H1 (cell line): ENCODE results near the gene ADM2. TPM values are rescaled to one million over a fixed set of nuclear protein-coding genes. Genes with fewer than 3 reads are reported as not detected.

Source experiments
- BCL11A ChIP-seq, 2 experiments: IDR thresholded peaks; one replicate each; pipeline ENCODE4 v1.6.1; 2011; ENCODE audit warnings: low read depth in 2 of 2, low read length in 2 of 2, mild to moderate bottlenecking in 2 of 2
- EZH2 ChIP-seq: fragments of 200-600 bp; sonication (generic); IDR thresholded peaks from 2 replicates; pipeline ENCODE4 v1.7.1; 2012; ENCODE audit warnings: low read depth, mild to moderate bottlenecking, moderate library complexity, low read length, inconsistent platforms; ENCODE audit not compliant: severe bottlenecking
- RAD21 ChIP-seq, 2 experiments: IDR thresholded peaks in 1 of 2; conservative IDR thresholded peaks in 1 of 2; 2 replicates each; pipeline ENCODE4 v1.6.1; 2011; ENCODE audit warnings: low read depth in 2 of 2, low read length in 2 of 2, improper control_type of control experiment in 1 of 2, inconsistent platforms in 1 of 2, mild to moderate bottlenecking in 1 of 2, moderate library complexity in 1 of 2
- SIN3A ChIP-seq, 2 experiments: IDR thresholded peaks in 1 of 2; conservative IDR thresholded peaks in 1 of 2; 2 replicates each; pipeline ENCODE4 v1.6.1; 2011 to 2012; ENCODE audit warnings: low read length in 2 of 2, improper control_type of control experiment in 1 of 2, low read depth in 1 of 2, mild to moderate bottlenecking in 1 of 2
- SIX5 ChIP-seq: IDR thresholded peaks from 2 replicates; pipeline ENCODE4 v1.6.1; 2011; ENCODE audit warnings: mild to moderate bottlenecking, low read depth, low read length
- TAF1 ChIP-seq: IDR thresholded peaks from 2 replicates; pipeline ENCODE4 v1.6.1; 2011; ENCODE audit warnings: mild to moderate bottlenecking, low read depth, low read length
- TAF7 ChIP-seq: optimal IDR thresholded peaks from 2 replicates; pipeline ENCODE3; 2011; ENCODE audit warnings: low read depth, mild to moderate bottlenecking, inconsistent platforms, low read length, moderate library complexity, borderline replicate concordance
- TBP ChIP-seq: IDR thresholded peaks from 2 replicates; pipeline ENCODE4 v1.6.1; 2011; ENCODE audit warnings: low read depth, low read length, improper control_type of control experiment
- TCF12 ChIP-seq: IDR thresholded peaks from 2 replicates; pipeline ENCODE4 v1.6.1; 2011; ENCODE audit warnings: low read depth, mild to moderate bottlenecking, low read length
- YY1 ChIP-seq: IDR thresholded peaks from 2 replicates; pipeline ENCODE4 v1.6.1; 2011; ENCODE audit warnings: low read depth, mild to moderate bottlenecking, low read length
- polyA plus RNA-seq, 7 experiments: library from polyadenylated mRNA; depleted of rRNA in 3 of 7; stranded (reverse) in 5 of 7; unstranded in 2 of 7; fragments of >200 nt in 5 of 7; fragments of 200-250 nt in 2 of 7; gene quantifications; 1 replicate in 5 of 7; 2 replicates in 1 of 7; 4 replicates in 1 of 7; pipeline versions ENCODE4 v1.2.1 to v1.2.3, GENCODE V29; 2011 to 2013; ENCODE audit warnings: missing spikeins in 2 of 7, mixed read lengths in 2 of 7
- total RNA-seq: library from RNA; stranded (reverse); fragmentation: NEBNext Ultra II Directional; extraction: Animal tissue kit (Norgen Biotek cat#: 25700); gene quantifications from 2 replicates; pipeline ENCODE4 v1.2.1, GENCODE V29; 2021
- TF ChIP-seq, protein P1 (sequence below), 3 experiments: IDR thresholded peaks; 1 replicate in 2 of 3; 2 replicates in 1 of 3; pipeline versions ENCODE4 v1.5.1 to v1.6.1; 2011; ENCODE audit warnings: low read length in 3 of 3, mild to moderate bottlenecking in 3 of 3, inconsistent platforms in 2 of 3, low read depth in 1 of 3, moderate library complexity in 1 of 3; ENCODE audit not compliant: insufficient read depth in 1 of 3; ENCODE audit errors: control extremely low read depth in 1 of 3
- TF ChIP-seq, protein P2 (sequence below): IDR thresholded peaks from 2 replicates; pipeline ENCODE4 v1.6.1; 2012; ENCODE audit warnings: inconsistent platforms
- TF ChIP-seq, protein P3 (sequence below): IDR thresholded peaks from 2 replicates; pipeline ENCODE4 v1.6.1; 2012; ENCODE audit warnings: low read length, inconsistent platforms

The ADM2 gene
- total and polyA plus RNA-seq, 2 of the 8 experiments (the other 6 are each of a cell fraction or from before 2014, with no cell fraction given), result 3.3 to 7.5 TPM

DNA sequence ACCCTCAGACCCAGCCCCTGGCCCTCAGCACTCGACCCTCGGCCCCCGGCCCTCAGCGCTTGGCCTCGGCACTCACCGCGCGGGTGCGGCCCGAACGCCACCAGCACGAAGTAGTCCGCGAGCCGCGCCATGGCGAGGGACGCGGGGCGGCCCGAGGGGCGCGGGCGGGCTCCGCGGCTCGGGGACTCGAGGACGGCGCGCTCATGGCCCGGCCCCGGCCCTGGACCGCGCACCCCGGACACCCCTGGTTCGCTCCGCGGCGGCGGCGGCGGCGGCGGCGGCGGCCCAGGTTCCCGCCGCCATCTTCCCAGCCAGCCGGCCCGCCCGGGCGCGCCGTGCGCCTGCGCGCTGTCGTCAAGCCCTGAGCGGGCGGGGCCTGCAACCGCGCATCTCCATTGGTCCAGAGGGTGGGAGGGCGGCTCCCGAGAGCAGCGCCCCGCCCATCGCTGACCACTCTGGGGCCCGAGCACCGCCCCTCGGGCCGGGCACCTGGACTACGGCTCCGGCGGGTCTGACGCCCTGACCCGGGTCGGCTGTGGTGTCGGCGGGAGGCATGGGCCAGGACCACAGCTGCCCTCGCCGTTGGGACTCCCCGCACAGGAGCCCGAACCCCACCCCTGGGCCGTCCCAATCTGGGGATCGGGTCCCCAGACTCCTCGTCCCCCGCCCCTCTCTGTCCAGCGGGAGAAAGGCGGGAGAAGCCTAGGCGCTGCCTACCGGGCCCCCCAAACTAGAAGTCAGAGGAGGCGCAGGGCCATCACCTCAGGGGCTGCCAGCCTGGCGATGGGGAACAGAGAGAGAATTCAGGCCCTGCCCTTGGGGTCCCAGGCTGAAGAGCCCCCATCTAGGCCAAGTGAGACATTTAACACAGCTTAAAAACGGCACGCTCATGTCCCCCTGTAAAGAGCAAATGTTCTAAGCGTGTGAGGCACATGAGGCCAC lies 6.4 kb upstream of the ADM2 start, which contains the start of gene SBF1 (continued):
- TF ChIP-seq, protein P1, sequence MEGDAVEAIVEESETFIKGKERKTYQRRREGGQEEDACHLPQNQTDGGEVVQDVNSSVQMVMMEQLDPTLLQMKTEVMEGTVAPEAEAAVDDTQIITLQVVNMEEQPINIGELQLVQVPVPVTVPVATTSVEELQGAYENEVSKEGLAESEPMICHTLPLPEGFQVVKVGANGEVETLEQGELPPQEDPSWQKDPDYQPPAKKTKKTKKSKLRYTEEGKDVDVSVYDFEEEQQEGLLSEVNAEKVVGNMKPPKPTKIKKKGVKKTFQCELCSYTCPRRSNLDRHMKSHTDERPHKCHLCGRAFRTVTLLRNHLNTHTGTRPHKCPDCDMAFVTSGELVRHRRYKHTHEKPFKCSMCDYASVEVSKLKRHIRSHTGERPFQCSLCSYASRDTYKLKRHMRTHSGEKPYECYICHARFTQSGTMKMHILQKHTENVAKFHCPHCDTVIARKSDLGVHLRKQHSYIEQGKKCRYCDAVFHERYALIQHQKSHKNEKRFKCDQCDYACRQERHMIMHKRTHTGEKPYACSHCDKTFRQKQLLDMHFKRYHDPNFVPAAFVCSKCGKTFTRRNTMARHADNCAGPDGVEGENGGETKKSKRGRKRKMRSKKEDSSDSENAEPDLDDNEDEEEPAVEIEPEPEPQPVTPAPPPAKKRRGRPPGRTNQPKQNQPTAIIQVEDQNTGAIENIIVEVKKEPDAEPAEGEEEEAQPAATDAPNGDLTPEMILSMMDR (IDR thresholded peaks at IDR 0.05; ENCODE audit: control extremely low read depth in 1 of 3, insufficient read depth in 1 of 3, low read depth in 1 of 3, low read length in 3 of 3), result 0 out of 4 replicates have a peak, but pooled peaks of 1 of the 3 experiments have one; percentile 6
- TF ChIP-seq TCF12 (no peak), SIN3A (conservative IDR thresholded peaks at IDR 0.05 in 1 of 2, IDR thresholded peaks at IDR 0.05 in 1 of 2; ENCODE audit: low read depth in 1 of 2, low read length in 2 of 2) (no peak), TAF1 (peak; percentile 58), TAF7 (no peak), TBP (peak; percentile 51; the same call in 1 of the 2 replicates), BCL11A (IDR thresholded peaks at IDR 0.05; ENCODE audit: low read depth in 2 of 2, low read length in 2 of 2) (no peak), EZH2 (no peak), RAD21 (IDR thresholded peaks at IDR 0.05 in 1 of 2, conservative IDR thresholded peaks at IDR 0.05 in 1 of 2; ENCODE audit: low read depth in 2 of 2, low read length in 2 of 2) (no peak), YY1 (peak; percentile 87; the same call in 1 of the 2 replicates), SIX5 (no peak)
- TF ChIP-seq, protein P2, sequence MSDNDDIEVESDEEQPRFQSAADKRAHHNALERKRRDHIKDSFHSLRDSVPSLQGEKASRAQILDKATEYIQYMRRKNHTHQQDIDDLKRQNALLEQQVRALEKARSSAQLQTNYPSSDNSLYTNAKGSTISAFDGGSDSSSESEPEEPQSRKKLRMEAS, result 0 out of 2 replicates have a peak, but pooled peaks have one; percentile 44
- TF ChIP-seq, protein P3, sequence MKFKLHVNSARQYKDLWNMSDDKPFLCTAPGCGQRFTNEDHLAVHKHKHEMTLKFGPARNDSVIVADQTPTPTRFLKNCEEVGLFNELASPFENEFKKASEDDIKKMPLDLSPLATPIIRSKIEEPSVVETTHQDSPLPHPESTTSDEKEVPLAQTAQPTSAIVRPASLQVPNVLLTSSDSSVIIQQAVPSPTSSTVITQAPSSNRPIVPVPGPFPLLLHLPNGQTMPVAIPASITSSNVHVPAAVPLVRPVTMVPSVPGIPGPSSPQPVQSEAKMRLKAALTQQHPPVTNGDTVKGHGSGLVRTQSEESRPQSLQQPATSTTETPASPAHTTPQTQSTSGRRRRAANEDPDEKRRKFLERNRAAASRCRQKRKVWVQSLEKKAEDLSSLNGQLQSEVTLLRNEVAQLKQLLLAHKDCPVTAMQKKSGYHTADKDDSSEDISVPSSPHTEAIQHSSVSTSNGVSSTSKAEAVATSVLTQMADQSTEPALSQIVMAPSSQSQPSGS, result no peak
